Stimulated activated CD8-positive, alpha-beta memory T cell treated with anti-CD3 and anti-CD28 coated beads, Interleukin-4, amount 100 ng/mL, for 24 hours (primary cell): ENCODE measurements around the gene FBRS.
"Not testable (repeated sequence)": the region's sequence is repeated elsewhere in the genome, so short reads cannot be mapped to it uniquely, and the experiment has no call there.

Experiments
- DNase-seq: peaks from one replicate; pipeline ENCODE4 v3.0.0-alpha.2; 2020; ENCODE audit warnings: low read depth

FBRS gene

DNA sequence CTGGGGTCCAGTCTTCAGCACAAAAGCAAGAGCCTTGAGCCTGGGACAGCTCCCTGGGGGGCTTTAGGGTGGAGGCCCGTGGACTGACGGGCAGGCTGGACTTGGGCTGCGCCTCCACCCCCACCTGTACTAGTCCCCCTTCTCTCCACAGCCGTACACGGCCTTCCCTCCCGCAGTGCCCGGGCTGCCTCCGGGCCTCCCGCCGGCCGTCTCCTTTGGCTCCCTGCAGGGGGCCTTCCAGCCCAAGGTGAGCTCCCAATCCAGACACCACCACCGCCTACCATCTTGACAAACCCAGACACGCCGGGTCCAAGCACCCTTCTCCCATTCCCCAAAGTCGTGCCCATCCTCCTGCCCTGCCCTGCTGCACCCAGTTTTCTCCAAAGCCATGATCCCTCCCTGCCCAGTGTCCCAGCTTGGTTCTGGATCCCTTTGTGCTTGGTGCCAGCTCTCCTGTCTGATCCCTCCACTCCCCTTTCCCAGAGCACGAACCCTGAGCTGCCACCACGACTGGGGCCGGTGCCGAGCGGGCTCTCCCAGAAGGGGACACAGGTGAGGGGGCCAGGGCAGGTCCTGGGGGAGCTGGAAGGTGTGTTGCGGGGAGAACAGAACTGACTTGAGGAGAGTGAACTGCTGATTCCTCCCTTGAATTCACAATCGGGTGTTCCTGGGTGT lies 7.1 kb downstream of the FBRS start:
- DNase-seq = no peak

DNA sequence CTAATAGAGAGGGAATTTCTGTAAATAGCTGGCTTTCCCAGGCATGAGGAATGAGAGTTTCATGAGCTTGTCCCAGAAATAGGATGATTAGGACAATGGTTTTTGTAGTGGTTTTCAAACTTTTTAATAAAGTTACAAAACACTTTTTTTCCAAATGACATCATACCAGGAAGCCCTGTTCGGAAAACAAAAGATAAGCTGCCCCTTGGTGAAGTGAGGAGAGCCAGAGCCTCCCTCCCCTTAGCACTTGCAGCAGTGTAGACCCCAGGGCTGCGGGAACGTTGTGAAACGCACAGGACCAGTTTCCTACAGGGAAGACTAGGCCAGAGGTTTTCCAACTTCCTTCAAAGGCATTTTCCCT lies 7.6 kb downstream of the FBRS start:
- no peak for DNase-seq

DNA sequence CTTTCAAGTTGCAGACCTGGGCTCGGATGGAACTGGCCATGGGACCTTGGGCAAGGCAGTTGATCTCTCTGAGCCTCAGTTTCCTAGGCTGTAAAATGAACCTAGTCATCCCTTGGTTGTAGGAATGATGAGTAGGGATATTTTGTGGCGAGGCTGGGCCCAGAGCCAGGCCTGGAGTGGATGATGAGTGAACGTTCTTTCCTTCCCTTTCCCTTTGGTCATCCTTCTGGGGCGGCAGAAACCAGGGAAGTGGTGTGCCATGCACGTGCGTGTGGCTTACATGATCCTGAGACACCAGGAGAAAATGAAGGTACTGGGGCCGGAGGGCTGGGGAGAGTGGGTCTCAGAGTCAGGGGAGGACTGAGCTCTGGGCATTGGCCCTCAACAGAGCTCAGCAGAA lies 8.4 kb downstream of the FBRS start:
- DNase-seq = no peak

DNA sequence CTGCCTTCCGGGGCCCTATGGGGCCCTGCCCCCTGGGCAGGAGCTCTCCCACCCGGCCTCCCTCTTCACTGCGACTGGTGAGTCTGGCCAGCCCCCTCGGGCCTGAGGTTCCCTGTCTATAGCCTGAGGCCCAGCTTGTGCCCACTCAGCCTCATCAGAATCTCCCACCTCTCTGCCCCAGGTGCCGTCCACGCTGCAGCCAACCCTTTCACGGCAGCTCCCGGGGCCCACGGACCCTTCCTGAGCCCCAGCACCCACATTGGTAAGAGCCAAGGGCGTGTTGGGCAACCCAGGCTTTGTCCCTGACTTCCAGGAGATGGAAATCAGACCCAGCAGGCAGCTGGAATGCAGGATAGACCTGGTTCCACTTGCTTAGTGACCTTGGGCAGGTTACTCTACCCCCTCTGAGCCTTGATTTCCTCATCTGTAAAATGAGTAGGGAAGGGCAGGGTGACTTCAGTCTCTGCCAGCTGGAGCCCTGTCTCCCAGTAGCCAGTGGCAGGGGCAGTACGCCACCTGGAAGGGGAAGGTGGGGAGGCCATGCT lies 9.2 kb downstream of the FBRS start:
- no peak for DNase-seq

DNA sequence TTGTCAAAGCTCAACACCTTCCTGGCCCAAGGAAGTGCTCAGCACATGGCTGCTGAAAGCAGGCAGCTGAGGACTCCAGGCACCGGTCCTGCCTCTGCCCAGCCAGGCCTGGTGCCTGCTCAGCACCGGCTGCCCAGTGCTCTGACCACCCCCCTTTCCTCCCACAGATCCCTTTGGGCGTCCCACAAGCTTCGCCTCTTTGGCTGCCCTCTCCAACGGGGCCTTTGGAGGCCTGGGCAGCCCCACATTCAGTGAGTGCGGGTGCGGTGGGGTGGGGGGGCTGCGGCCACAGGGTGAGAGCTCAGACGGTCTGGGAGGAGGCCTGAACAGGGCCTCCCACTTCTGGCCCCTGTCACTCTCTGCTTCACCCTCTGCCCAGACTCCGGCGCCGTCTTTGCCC lies 10.2 kb downstream of the FBRS start:
- no peak for DNase-seq

DNA sequence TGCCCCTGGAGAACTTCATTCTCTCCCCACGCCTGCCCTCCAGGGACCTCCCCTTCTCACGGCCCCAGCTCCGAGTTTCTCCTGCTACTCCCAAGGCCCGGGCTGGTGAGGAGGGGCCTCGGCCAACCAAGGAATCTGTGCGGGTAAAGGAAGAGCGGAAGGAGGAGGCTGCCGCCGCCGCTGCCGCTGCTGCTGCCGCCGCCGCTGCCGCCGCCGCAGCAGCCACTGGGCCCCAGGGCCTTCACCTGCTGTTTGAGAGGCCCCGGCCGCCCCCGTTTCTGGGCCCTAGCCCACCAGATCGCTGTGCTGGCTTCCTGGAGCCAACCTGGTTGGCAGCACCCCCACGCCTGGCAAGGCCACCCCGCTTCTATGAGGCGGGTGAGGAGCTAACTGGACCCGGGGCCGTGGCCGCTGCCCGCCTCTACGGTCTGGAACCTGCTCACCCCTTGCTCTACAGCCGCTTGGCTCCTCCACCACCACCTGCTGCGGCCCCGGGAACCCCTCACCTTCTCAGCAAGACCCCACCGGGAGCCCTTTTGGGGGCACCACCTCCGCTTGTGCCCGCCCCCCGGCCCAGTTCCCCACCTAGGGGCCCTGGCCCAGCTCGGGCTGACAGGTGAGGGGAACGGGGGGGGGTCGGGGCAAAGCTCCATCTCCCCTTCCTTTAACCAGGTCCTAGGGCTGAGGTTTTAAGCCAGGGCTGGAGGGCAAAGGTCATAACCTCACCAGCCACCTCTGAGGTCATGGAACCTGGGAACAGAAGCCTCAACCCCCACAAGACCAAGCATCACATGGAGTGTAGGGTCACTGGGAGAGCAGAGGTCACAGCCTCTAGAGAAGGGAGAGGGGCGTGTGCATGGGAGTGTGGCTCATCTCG lies 11.0 kb downstream of the FBRS start:
- DNase-seq = no peak

DNA sequence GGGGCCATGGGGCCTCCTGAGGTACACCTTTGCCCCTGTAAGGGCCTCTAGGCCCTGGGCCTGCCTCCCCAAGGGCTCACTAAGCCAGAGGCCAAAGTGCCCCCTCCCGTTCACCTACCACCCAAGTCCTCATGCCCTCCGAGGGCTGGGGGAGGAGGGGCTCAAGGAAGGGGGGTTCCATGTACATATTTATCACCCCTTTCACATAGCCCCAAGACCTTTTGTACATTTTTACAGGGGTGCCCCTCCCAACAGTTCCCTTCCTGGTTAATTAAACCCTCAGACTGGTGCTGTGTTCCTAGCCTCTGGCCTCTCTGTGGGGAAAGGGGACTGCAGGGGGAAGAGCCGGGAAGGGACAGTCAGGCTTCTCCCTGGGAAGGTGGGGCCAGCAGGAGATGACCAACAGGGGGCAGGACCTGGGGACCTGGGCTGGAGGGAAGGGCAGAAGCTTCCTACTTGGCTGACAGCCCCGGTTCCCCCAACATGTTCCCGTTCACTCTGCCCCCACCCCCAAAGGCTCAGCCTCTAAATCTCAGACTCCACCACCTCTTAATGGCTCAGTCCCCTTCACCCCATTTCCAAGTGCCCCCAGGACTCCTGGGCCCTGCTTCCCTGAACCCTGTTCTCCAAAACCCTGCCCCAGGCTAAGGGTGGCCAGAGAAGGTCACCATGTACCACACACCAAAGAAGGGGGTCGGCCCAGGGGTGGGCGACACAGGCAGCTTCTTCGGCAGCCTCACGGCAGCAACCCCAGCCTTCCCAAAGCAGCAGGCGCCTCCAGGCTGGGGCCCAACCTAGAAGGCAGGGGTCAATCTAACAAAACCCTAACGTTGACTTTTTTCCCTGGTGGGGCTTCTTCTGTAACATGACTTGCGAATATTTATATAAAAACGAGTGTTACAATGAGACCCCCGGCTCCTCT lies 11.9 kb downstream of the FBRS start:
- no peak for DNase-seq

DNA sequence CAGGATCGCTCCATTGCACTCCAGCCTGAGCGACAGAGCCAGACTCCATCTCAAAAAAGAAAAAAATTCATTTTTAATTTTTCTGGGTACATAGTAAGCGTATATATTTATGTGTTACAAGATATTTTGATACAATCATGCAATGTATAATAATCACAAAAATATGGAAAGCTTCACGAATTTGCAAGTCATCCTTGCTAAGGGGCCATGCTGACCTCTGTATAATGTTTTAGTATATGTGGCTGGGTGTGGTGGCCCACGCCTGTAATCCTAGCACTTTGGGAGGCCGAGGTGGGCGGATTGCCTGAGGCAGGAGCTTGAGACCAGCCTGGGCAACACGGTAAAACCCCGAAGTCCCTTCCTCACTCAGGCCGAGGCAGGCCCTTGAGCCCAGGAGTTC lies 16.9 kb downstream of the FBRS start:
- no peak for DNase-seq

DNA sequence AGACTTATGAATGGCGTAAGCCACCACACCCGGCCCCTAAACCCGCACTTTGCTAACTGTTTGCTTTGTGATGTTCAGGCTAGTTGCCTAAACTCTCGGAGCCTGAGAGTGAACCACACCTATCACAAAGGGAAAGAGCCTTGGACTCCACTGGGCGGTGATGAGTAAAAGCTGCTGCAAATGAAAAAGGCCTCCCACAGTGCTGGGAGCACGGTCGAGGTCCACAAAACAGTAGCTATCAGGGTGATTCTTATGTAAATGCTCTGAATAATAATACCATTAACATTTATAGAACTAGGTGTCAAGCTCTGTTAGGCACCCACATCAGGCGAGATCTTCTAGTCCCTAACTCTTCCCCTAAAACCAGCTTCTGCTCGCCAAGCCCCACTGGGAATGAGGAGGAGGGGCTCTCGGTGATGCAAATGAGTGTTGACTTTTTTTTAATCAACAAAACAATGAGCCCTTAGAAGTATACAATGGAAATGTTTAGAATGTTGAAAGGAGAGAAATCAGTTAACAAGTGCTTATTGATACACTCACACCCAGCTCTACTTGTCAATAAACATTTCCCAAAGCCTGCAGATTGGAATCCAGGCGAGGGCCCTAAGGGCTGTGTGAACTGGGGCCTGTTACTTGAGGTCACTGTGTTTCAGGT lies 19.8 kb downstream of the FBRS start:
- no peak for DNase-seq

DNA sequence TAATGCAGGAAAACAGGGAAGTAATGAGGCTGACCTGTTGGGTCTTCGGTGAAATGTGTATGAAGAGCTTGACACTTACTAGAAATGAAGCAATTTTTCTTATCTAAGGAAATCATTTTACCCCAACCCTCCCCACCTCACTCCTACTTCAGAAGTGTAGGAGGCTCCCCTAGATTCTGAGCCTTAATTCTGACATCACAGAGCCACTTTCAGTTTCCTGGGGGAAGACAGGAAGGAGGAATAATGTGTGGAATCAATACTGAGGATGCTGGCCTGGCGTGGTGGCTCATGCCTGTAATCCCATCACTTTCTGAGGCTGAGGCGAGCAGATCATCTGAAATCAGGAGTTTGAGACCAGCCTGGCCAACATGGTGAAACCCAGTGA lies 20.3 kb downstream of the FBRS start:
- DNase-seq = no peak

DNA sequence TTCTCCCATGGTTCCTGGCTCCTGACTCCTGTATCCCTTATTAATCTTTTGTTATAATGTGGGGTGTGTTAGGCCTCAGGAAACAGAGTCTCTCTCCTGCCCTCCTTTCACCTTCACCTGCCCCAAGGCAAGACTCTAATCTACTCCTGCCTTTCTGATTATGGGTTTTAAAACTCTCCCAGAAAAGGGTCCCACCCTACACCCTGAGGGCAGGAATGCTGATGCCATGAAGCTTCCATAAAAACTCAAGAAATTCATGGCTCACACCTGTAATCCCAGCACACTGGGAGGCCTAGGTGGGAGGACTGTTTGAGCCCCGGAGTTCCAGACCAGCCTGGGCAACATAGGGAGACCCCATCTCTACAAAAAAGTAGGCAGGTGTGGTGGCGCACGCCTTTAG lies 22.1 kb downstream of the FBRS start:
- no peak for DNase-seq

DNA sequence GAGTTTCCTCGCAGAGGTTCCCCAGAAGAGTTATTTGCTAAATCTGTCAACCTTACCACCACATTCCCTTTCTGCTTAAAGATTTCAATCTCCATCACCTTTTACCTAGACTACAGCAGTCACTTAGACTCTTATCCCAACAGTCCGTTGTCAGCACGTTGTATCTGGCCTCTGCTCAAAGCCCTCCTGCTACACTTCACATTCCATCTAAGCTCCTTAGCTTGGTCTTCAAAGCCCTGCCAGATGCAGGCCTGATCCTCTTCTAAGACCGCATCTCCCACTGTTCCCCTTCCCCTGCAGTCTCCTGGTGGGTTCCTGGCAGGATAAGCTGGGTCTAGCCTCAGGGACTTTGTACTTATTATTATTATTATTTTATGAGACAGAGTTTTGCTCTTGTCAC lies 30.5 kb downstream of the FBRS start:
- DNase-seq = no peak

DNA sequence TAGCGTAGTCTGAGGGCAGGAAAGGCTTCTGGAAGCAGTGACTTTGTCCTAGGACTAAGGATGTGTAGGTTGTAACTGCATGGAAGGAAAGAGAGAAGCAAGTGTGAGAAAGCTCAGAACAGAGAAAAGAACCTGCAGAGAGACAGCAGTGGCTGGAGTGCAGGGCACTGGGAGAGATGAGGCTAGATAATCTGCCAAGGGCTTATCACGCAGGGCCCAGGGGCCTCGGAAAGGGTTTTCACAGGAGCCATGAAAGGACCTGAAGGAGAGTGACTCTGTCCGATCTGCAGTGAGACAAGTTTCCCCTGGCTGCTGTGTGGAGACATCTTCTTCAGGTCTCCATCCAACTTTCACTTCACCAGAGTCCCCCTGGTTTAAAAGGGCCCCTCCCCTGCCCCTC lies 33.7 kb downstream of the FBRS start:
- DNase-seq = no peak

DNA sequence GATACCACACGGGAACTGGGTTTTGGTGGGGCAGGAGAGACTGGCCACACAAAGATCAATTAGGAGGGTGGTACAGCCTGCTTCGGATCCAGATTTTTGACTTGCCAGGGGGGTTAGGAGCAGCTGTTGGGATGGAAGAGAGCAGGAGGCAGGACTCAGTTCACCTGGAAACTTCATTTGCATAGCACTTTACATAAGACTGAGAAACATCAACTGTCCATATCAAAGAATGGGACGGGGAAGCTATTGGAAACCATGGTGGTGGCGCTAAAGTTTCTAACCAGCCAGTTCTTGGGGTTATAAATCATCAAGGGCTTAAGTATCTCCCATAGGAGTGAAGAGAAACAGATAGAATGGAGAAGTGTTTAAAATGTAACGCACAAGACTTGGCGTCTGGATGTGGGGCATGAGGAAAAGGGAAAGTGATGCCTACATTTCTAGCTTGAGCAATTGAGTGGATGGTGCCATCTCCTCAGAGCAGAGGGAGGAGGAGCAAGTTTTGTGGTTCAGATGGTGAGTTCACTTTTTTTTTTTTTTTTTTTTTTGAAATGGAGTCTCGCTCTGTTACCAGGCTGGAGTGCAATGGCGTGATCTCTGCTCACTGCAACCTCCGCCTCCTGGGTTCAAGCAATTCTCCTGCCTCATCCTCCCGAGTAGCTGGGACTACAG lies 34.3 kb downstream of the FBRS start:
- no peak for DNase-seq

DNA sequence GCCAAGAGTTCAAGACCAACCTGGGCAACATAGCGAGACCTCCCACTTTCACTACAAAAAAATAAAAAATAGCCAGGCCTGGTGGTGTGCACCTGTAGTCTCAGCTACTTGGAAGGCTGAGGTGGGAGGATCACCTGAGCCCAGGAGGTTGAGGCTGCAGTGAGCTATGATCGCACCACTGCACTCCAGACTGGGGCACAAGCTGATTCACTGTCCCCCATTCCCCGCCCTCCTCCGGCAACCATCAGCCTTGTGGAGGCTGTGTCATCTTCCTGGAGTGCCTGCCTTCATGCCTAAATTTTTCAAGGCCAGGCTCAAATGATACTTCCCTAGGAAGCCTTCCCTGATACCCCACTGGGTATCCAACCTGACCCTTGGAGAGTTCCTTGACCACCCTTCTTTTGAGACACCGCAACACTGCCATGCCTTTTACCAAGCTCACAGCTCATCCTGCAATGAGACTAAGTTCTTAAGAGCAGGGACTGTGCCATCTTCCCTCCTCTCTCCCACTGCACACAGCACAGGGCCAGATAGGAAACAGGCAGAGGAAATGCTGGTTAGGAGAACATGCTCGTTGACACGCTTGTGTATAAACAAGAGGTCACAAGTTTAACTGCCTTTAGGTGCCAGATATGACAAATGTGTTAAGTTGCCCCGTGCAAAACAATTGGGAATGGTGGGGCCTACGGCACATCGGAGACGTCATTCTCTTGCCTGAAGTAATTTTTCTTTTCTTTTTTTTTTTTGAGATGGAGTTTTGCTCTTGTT lies 36.9 kb downstream of the FBRS start:
- no peak for DNase-seq

DNA sequence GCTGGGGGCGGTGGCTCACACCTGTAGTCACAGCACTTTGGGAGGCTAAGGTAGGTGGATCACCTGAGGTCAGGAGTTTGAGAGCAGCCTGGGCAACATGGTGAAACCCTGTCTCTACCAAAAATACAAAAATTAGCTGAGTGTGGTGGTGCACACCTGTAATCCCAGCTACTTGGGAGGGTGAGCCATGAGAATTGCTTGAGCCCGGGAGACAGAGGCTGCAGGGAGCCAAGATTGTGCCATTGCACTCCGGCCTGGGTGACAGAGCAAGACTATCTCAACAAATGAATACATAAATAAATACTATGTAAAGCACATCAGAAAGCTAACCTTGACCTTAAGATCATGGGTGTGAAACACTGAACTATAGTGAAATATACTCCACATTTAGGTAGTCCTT lies 38.4 kb downstream of the FBRS start:
- DNase-seq = not testable (repeated sequence)

DNA sequence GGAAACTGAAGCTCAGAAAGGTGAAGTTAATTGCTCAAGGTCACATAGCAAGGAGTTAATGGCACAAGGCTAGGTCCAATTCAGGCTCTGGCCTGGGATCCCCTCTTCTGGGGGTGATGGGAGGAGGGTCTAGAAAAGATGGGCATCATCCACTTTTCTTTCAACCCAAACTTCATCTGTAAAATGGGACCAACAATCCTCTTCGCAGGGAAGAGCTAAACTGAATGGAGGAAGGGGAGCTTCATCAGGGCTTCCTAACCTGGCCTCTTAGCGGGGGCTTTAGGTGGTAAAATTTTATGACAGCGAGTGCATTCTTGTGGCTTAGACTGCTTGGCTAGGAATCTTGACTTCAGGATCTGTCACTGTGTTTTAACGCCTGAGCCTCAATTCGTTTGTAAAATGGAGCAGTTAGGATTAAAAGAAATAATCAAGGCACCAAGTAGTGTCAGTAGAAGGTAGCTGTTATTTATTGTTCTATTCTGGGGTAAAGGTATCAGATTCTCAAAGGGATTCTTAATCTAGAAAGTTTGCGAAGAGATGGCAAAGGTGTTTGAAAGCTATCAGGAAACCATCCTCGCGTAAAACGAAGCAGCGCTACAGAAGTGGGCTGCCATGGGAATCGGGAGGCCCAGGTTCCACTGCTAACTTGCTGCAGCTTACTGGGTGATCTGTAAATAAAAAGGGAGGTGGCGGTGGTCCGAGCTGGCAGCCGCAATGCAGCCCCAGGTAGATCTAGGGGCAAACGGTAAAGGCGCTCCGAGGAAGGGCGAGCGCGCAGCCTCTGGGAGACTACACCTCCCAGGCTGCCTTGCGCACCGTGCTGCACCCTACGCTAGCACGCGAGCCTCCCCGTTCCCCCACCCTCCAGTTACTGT lies 39.3 kb downstream of the FBRS start:
- no peak for DNase-seq

DNA sequence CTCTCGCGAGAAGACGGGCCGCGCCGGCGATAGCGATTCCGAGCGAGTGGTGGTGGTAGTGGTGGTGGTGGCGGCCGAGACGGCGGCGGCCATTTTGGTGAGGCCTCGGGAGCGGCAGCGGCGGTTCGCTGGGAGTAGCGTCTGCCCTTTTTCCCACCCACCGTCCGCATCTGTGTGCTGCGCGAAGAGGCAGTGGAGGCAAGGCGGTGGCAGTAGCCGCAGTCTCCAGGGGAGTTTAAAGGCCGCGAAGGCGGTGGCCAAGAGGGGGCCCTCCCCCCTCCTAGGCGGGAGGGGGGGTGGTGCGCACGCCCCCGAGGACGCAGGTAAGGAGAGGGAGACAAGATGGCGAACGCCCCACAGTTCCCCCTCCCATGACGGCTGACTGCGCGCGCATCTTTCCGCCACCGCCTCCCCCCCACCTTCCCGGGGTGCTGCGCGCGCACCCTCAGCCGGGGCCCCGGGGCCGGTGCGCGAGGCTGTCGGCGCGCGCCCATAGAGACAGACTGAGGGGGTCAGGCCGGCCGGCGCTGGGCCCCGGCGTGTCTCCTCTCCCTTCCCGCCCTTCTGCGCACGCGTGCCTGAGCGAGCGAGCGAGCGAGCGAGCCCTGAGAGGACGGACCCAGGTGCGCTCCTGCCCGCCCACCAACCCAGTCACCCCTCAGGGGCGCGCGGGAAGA lies 40.0 kb downstream of the FBRS start:
- DNase-seq = peak; percentile 98
